NCI-H2227 treated with DMSO at 0.1 percent for 48 hours (cell line): ENCODE data around the gene PNPLA4.

ENCODE experiments used
- DNase-seq: peaks from one replicate; lab custom pipeline; 2025; lab: John Stamatoyannopoulos, UW

Gene PNPLA4

GRCh38 chrX:7872042-7872441 lies 55.2 kb downstream of the PNPLA4 start:
- DNase-seq: no peak

- no peak for DNase-seq
These were observed 75.0 kb downstream of the PNPLA4 start for GRCh38 chrX:7852166-7852565.
